Measurements from ENCODE around the gene MYCN.

- TF ChIP-seq CTCF (IDR thresholded peaks at IDR 0.05) (no peak), POLR2A (IDR thresholded peaks at IDR 0.05) (no peak)
Observed at GRCh38 chr2:15923597-15923996, 16.8 kb upstream of the MYCN start.
